Ovary (tissue), 9 donors: Measurements from ENCODE around the gene IDI1. TPM values are rescaled to one million over a fixed set of nuclear protein-coding genes. Genes with fewer than 3 reads are reported as not detected.

Experiments
- DNase-seq, 5 donors: peaks; one replicate each; pipeline ENCODE4 v3.0.0-alpha.2; 2019 to 2020
- H3K27ac ChIP-seq, 2 donors: fragments of 200-600 bp; one replicate each; pipeline versions ENCODE4 v1.5.1 to v1.8.0; 2019 to 2022
- H3K27me3 ChIP-seq: fragments of 200-600 bp; one replicate; pipeline ENCODE4 v1.8.0; 2022
- H3K36me3 ChIP-seq: fragments of 200-600 bp; sonication (generic); one replicate; pipeline ENCODE4 v1.5.1; 2019
- H3K4me1 ChIP-seq: one replicate; pipeline ENCODE4 v1.8.1; 2013; ENCODE audit warnings: mild to moderate bottlenecking, moderate library complexity; ENCODE audit not compliant: insufficient read depth
- H3K4me3 ChIP-seq: fragments of 200-600 bp; sonication (generic); one replicate; pipeline ENCODE4 v1.5.1; 2017
- H3K9me3 ChIP-seq, 2 donors: fragments of 200-600 bp in 1 of 2; sonication (generic) in 1 of 2; one replicate each; pipeline versions ENCODE4 v1.5.1 to v1.8.1; 2013 to 2019; ENCODE audit warnings: mild to moderate bottlenecking in 1 of 2, moderate library complexity in 1 of 2
- EP300 ChIP-seq: sonication (generic); formaldehyde crosslinking; IDR thresholded peaks from one replicate; pipeline ENCODE4 v1.6.1; 2017; ENCODE audit warnings: antibody characterized with exemption
- POLR2A ChIP-seq: fragments of 450-650 bp; IDR thresholded peaks from one replicate; pipeline ENCODE4 v1.6.1; 2017; ENCODE audit warnings: antibody characterized with exemption, mild to moderate bottlenecking, moderate library complexity
- WGBS, 3 donors: extraction: QIAGEN DNeasy Blood & Tissue Kit in 1 of 3; methylation state at CpG; one replicate each; pipeline versions ENCODE4 v1.1.5 to v1.1.7; 2013 to 2017; 5-methylcytosine and 5-hydroxymethylcytosine counted together
- intact Hi-C, 4 donors: fragments of 100-400 bp; cut with DNase I; formaldehyde crosslinking; loops; one replicate each; pipeline versions ENCODE4 v1.11.0 to v1.15.1; 2022 to 2023
- polyA plus RNA-seq, 2 donors: library from polyadenylated mRNA; stranded (reverse); fragments of 200-250 nt in 1 of 2; fragments of 350-450 nt in 1 of 2; fragmentation: Illumina TruSeq in 1 of 2; extraction: RNeasy Lipid Tissue Mini Kit (QIAGEN cat#74804) in 1 of 2; gene quantifications; one replicate each; pipeline ENCODE4 v1.2.3, GENCODE V29; 2013 to 2014
- total RNA-seq, 7 donors: library from RNA; depleted of rRNA in 2 of 7; stranded (reverse); fragments of >200 nt in 2 of 7; fragmentation: NEBNext Ultra II Directional in 3 of 7; extraction: Animal tissue kit (Norgen Biotek cat#: 25700) in 3 of 7; gene quantifications; one replicate each; pipeline versions ENCODE4 v1.1.0 to v1.2.4, GENCODE V29; 2016 to 2023
- TF ChIP-seq, protein P1 (sequence below), 3 donors: fragments of 450-650 bp in 2 of 3; fragments of 200-600 bp in 1 of 3; IDR thresholded peaks; one replicate each; pipeline versions ENCODE4 v1.5.1 to v1.8.0; 2016 to 2022; ENCODE audit warnings: antibody characterized with exemption in 3 of 3, mild to moderate bottlenecking in 1 of 3
- donor health status: DM: no; HTN: no; CAD: no; lungs with moderate emphysema.
- donor health status: DM: no; HTN: no; CAD: no.
- donor health status: Bipolar disorder and iron deficiency.
- donor health status: DM: yes; HTN: yes; CAD: no.
- donor health status: DM: no; HTN: no; CAD: no.
- donor health status: DM: yes; HTN: yes; CAD: no.

The IDI1 gene
- total and polyA plus RNA-seq, 9 donors = 17.3 to 99.0 (median 24.4) TPM

GRCh38 chr10:1037098-1037497 is 11.8 kb downstream of the IDI1 start:
- intact Hi-C loops = no loop called here
- WGBS, 3 donors = 86 to 91% (median 91%) methylated on average over 11 of the region's 11 CpGs
- no peaks in the 10 kb centered on the region for H3K4me1 ChIP-seq

DNA sequence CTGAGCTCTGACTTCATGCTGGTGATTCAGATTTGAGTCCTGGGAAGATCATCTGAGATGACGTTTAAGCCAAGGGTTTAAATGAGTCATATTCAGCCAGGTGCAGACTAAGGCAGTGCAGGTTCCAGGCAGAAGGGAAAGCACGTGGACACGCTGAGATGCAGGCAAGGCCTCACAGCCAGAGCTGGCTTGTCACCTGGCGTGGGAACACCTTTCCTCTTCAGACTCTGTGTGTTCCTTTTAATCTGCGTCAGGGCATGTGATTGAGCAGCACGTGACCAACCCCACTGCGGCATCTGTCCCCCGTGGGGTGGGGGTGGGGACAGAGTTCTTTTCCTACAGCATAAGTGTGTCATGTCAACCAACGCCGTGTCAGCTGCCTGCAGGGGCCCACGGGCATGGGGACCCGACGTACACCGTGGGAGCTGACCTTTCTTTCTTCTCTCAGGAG is 12.6 kb downstream of the IDI1 start:
- no peak overlapping the region for H3K27ac ChIP-seq
- intact Hi-C loops = no loop called here
- no peaks in the 10 kb centered on the region for H3K27me3 ChIP-seq
- no peaks in the 10 kb centered on the region for H3K36me3 ChIP-seq
- no peaks in the 10 kb centered on the region for H3K4me1 ChIP-seq
- TF ChIP-seq, protein P1, sequence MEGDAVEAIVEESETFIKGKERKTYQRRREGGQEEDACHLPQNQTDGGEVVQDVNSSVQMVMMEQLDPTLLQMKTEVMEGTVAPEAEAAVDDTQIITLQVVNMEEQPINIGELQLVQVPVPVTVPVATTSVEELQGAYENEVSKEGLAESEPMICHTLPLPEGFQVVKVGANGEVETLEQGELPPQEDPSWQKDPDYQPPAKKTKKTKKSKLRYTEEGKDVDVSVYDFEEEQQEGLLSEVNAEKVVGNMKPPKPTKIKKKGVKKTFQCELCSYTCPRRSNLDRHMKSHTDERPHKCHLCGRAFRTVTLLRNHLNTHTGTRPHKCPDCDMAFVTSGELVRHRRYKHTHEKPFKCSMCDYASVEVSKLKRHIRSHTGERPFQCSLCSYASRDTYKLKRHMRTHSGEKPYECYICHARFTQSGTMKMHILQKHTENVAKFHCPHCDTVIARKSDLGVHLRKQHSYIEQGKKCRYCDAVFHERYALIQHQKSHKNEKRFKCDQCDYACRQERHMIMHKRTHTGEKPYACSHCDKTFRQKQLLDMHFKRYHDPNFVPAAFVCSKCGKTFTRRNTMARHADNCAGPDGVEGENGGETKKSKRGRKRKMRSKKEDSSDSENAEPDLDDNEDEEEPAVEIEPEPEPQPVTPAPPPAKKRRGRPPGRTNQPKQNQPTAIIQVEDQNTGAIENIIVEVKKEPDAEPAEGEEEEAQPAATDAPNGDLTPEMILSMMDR (IDR thresholded peaks at IDR 0.05) = no peak
- TF ChIP-seq EP300 (no peak), POLR2A (no peak)
- WGBS, 3 donors = 76 to 81% (median 80%) methylated on average over 14 of the region's 14 CpGs
- no peak for DNase-seq
- H3K9me3 ChIP-seq = no peaks in the 10 kb centered on the region
- no peak overlapping the region for H3K4me3 ChIP-seq

More at GRCh38 chr10:1037098-1037497, 11.8 kb downstream of the IDI1 start:
- DNase-seq = no peak
- Histone ChIP-seq H3K27me3 (no peaks in the 10 kb centered on the region), H3K4me3 (no peak overlapping the region), H3K36me3 (no peaks in the 10 kb centered on the region), H3K27ac (no peak overlapping the region), H3K9me3 (no peaks in the 10 kb centered on the region)
- TF ChIP-seq POLR2A (no peak), EP300 (no peak)
- TF ChIP-seq, protein P1 (IDR thresholded peaks at IDR 0.05) = no peak

- TF ChIP-seq POLR2A = no peak
- no peak for TF ChIP-seq EP300
- TF ChIP-seq, protein P1 (IDR thresholded peaks at IDR 0.05) = no peak
- no peak for DNase-seq
- no peak overlapping the region for H3K4me3 ChIP-seq
- H3K36me3 ChIP-seq = no peaks in the 10 kb centered on the region
- no peaks in the 10 kb centered on the region for H3K4me1 ChIP-seq
- no peak overlapping the region for H3K27ac ChIP-seq
- no peaks in the 10 kb centered on the region for H3K27me3 ChIP-seq
- WGBS, 3 donors = 60 to 73% (median 64%) methylated on average over 6 of the region's 6 CpGs
- no peaks in the 10 kb centered on the region for H3K9me3 ChIP-seq
- intact Hi-C loops = no loop called here
These were observed 13.7 kb downstream of the IDI1 start for GRCh38 chr10:1035201-1035600.

DNA sequence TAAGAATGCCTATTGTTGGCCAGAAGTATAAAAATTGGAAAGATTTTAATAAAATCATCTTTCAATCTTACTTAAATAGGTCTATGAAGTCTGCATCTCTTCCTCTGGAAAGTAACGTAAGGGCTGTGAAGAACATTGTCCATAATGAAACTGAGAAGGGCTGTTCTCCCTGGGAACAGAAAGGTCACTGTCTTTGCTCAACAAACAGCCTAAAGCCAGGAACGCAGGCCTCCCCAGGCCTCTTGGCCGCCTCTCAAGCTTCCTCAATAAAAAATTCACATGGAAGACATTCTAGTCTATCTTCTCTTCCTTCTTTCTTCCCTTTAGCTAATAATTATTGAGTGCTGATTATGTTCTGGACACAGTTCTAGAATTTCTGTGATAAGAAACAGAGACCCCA is 14.2 kb downstream of the IDI1 start:
- Histone ChIP-seq H3K27me3 (no peaks in the 10 kb centered on the region), H3K9me3 (no peaks in the 10 kb centered on the region), H3K4me1 (no peaks in the 10 kb centered on the region), H3K27ac (no peak overlapping the region), H3K4me3 (no peak overlapping the region), H3K36me3 (no peaks in the 10 kb centered on the region)
- intact Hi-C loops = no loop called here
- no peak for DNase-seq
- WGBS, 3 donors = 36 to 40% (median 38%) methylated on average over 3 of the region's 3 CpGs
- TF ChIP-seq POLR2A = no peak
- TF ChIP-seq, protein P1 (IDR thresholded peaks at IDR 0.05) = no peak
- TF ChIP-seq EP300 = no peak
